OCI-LY3 (cell line): ENCODE measurements around the gene TSR3.

ENCODE experiments used
- H2AFZ ChIP-seq: fragments of 200-600, 300-600 bp; shearing (Covaris generic); 2 replicates; pipeline ENCODE4 v1.6.0; 2014; ENCODE audit warnings: antibody characterized with exemption, low read depth, low read length
- H3K27ac ChIP-seq: fragments of 200-600, 300-600 bp; sonication (generic); 2 replicates; pipeline ENCODE4 v1.5.1; 2014; ENCODE audit warnings: mild to moderate bottlenecking, low read length, moderate library complexity, mixed read lengths
- H3K27me3 ChIP-seq: fragments of 200-600, 300-600 bp; sonication (generic); 2 replicates; pipeline ENCODE4 v1.6.1; 2014; ENCODE audit warnings: low read depth, low read length, mixed read lengths
- H3K36me3 ChIP-seq: fragments of 200-600, 300-600 bp; sonication (generic); replicated peaks from 2 replicates; pipeline ENCODE3; 2014; ENCODE audit warnings: low read depth, low read length, mixed read lengths
- H3K4me1 ChIP-seq: fragments of 300-600, 200-600 bp; sonication (generic); 2 replicates; pipeline ENCODE4 v1.6.1; 2014; ENCODE audit warnings: low read length, mixed read lengths
- H3K4me2 ChIP-seq: fragments of 200-600, 300-600 bp; sonication (generic); 2 replicates; pipeline ENCODE4 v1.6.1; 2014; ENCODE audit warnings: low read length, mixed read lengths
- H3K4me3 ChIP-seq: fragments of 300-600, 200-600 bp; sonication (generic); 2 replicates; pipeline ENCODE4 v1.5.1; 2014; ENCODE audit warnings: antibody characterized with exemption, mild to moderate bottlenecking, low read length, moderate library complexity
- H3K79me2 ChIP-seq: fragments of 300-600, 200-600 bp; shearing (Covaris generic); 2 replicates; pipeline ENCODE4 v1.6.1; 2014; ENCODE audit warnings: mild to moderate bottlenecking, low read length, mixed read lengths
- H3K9ac ChIP-seq: fragments of 300-600, 200-600 bp; shearing (Covaris generic); 2 replicates; pipeline ENCODE4 v1.6.0; 2014; ENCODE audit warnings: mild to moderate bottlenecking, low read length, moderate library complexity
- H3K9me3 ChIP-seq: fragments of 200-600, 300-600 bp; shearing (Covaris generic); 2 replicates; pipeline ENCODE4 v1.6.1; 2014; ENCODE audit warnings: low read length, mixed read lengths; ENCODE audit not compliant: insufficient read depth
- H4K20me1 ChIP-seq: fragments of 200-600, 300-600 bp; sonication (generic); 2 replicates; pipeline ENCODE4 v1.6.1; 2016; ENCODE audit warnings: low read length, mixed read lengths; ENCODE audit not compliant: insufficient read depth
- CTCF ChIP-seq: fragments of 200-600, 300-600 bp; sonication (generic); IDR thresholded peaks from 2 replicates; pipeline ENCODE4 v1.5.1; 2014; ENCODE audit warnings: antibody characterized with exemption, low read length, low read depth
- EZH2phosphoT487 ChIP-seq: fragments of 200-600 bp; shearing (Covaris generic); IDR thresholded peaks from 2 replicates; pipeline ENCODE4 v1.6.1; 2018; ENCODE audit warnings: antibody characterized with exemption, mixed run types, low read depth

The TSR3 gene

DNA sequence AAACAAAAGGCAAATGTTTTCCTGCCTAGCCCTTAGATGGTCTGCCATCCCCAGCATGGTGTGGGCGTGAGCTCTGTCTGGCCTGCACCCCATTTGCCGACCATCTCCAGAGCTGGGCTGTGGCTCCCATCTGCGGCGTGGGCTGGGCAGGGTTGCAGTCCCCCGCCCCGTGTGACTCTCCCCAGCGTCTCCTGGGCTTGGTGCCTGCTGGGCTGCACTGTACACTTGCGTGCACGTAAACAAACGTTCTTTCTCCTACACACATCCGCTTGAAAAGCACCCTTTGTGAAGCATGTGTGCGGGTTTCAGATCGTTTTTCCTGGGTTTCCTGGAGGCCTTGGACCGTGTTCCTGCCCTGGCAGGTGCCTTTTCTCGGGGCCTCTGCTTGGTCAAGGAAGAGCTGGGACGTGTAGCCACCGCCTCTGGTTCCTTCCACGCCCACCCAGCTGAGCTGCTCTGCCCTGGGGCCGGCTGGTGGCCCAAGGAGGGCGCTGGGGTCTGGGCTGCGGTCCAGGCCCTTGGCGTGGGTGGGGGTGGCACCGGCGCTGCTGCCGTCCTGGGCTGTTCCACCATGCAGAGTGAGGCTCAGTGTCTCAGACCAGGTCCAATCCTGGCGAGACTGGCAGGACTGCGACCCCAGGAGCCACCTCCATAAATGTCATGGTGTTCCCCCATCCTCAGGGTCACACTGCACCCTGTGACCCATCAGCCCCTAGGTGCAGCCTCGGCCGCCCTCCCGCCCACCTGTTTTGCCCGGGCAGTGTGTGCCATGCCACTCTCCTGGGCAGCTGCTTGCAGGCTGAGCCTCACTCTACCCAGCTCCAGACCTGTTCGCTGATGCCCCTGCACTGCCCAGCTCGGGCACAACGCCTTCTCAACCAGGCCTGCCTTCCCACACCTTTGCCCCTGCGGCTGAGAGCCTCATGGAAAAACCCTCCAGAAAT lies 28.1 kb downstream of the TSR3 start:
- no peak overlapping the region for H2AFZ ChIP-seq
- H3K9me3 ChIP-seq = no peaks in the 10 kb centered on the region
- H4K20me1 ChIP-seq = peaks cover 15% of the 10 kb centered on the region
- TF ChIP-seq CTCF = no peak
- TF ChIP-seq EZH2phosphoT487 = no peak
- peaks cover 7% of the 10 kb centered on the region; the same call in 1 of the 2 replicates for H3K79me2 ChIP-seq
- peaks cover 38% of the 10 kb centered on the region for H3K36me3 ChIP-seq
- no peak overlapping the region for H3K4me2 ChIP-seq
- H3K9ac ChIP-seq = no peak overlapping the region
- H3K4me1 ChIP-seq = peaks cover 15% of the 10 kb centered on the region
- H3K4me3 ChIP-seq = no peak overlapping the region
- no peak overlapping the region for H3K27ac ChIP-seq
- H3K27me3 ChIP-seq = no peaks in the 10 kb centered on the region

DNA sequence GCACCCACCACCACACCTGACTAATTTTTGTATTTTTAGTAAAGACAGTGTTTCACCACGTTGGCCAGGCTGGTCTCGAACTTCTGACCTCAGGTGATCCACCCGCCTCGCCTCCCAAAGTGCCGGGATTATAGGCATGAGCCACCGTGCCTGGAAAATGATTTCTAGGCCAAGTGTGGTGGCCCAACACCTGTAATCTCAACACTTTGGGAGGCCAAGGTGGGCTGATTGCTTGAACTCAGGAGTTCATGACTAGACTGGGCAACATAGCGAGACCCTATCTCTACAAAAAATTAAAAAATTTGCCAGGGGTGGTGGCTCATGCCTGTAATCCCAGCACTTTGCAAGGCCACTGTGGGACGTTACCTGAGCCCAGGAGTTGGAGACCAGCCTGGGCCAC lies 29.3 kb downstream of the TSR3 start:
- no peaks in the 10 kb centered on the region for H3K9me3 ChIP-seq
- no peak overlapping the region for H3K9ac ChIP-seq
- TF ChIP-seq EZH2phosphoT487 = no peak
- TF ChIP-seq CTCF = no peak
- peaks cover 18% of the 10 kb centered on the region for H3K79me2 ChIP-seq
- H3K4me2 ChIP-seq = no peak overlapping the region
- peaks cover 50% of the 10 kb centered on the region for H3K36me3 ChIP-seq
- H4K20me1 ChIP-seq = peaks cover 24% of the 10 kb centered on the region
- H3K4me3 ChIP-seq = no peak overlapping the region
- no peaks in the 10 kb centered on the region for H3K27me3 ChIP-seq
- H3K27ac ChIP-seq = no peak overlapping the region
- no peak overlapping the region for H2AFZ ChIP-seq
- peaks cover 15% of the 10 kb centered on the region for H3K4me1 ChIP-seq

DNA sequence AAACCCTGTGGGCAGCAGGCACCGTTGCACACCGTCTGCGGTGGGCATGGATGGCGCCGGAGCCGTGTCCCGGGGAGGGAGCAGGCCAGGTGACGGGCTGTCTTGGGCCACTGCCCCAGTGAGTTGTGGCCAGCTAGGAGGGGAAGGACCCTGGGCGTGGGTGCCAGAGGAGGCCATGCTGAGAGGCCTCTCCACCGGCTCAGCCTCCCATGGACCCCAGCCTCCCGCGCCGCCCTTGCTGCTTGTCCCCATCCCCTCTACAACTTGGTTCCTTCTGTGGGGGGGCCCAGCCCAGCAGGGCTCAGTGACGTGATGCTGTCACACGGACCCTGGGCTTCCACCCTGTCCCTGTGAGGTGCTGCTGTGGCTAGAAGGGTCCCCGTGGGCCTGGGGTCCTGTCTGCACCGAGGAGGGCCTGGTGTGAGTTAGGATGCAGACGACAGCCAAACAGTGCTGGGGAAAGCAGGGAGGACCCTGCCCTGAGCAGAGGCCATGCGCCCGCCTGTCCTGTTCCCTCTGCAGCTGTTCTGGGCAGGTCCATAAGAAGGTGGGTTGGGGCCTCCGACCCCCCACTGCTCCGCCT lies 30.9 kb downstream of the TSR3 start:
- Histone ChIP-seq H3K4me2 (no peak overlapping the region), H3K4me1 (peaks cover 1% of the 10 kb centered on the region), H3K27me3 (no peaks in the 10 kb centered on the region), H3K36me3 (peaks cover 64% of the 10 kb centered on the region), H3K4me3 (no peak overlapping the region), H3K9ac (no peak overlapping the region), H3K27ac (no peak overlapping the region), H3K79me2 (peaks cover 28% of the 10 kb centered on the region), H2AFZ (no peak overlapping the region), H4K20me1 (peaks cover 32% of the 10 kb centered on the region), H3K9me3 (no peaks in the 10 kb centered on the region)
- no peak for TF ChIP-seq EZH2phosphoT487
- TF ChIP-seq CTCF = no peak

DNA sequence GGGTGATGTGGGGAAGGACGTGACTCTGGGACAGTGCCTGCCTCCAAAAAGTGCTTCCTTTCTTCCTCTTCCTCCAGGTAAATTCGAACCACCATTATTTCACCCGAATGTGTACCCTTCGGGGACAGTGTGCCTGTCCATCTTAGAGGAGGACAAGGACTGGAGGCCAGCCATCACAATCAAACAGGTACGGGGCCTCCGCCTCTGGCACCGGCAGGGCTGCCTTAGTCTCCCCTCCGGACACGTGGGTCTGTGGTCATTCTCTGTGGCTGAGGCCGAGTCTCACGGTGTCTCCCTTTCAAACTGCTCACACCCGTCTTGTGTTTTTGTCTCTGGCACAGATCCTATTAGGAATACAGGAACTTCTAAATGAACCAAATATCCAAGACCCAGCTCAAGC lies 31.6 kb downstream of the TSR3 start:
- no peaks in the 10 kb centered on the region for H3K4me1 ChIP-seq
- no peak for TF ChIP-seq CTCF
- TF ChIP-seq EZH2phosphoT487 = no peak
- H3K4me3 ChIP-seq = no peak overlapping the region
- H3K9me3 ChIP-seq = no peaks in the 10 kb centered on the region
- no peak overlapping the region for H3K4me2 ChIP-seq
- peaks cover 38% of the 10 kb centered on the region for H4K20me1 ChIP-seq
- peaks cover 35% of the 10 kb centered on the region for H3K79me2 ChIP-seq
- no peak overlapping the region for H3K9ac ChIP-seq
- no peaks in the 10 kb centered on the region for H3K27me3 ChIP-seq
- H3K27ac ChIP-seq = no peak overlapping the region
- no peak overlapping the region for H2AFZ ChIP-seq
- H3K36me3 ChIP-seq = peaks cover 67% of the 10 kb centered on the region
